Mesenchymal stem cell (in vitro differentiated cells and primary cell): Measurements from ENCODE around the gene MYH11.
A peak's percentile ranks its signal among the peaks of the same experiment; 100 is the strongest.

ENCODE experiments used
- DNase-seq: peaks from one replicate; pipeline ENCODE4 v3.0.0-alpha.2; 2013
- H2AFZ ChIP-seq: one replicate; pipeline ENCODE4 v1.6.1; 2013; ENCODE audit warnings: low read depth, mild to moderate bottlenecking, control low read depth, inconsistent platforms, low read length, moderate library complexity
- H2AK5ac ChIP-seq: 2 replicates; pipeline ENCODE4 v1.6.1; 2013; ENCODE audit warnings: low read length, moderate library complexity, mild to moderate bottlenecking, inconsistent platforms; ENCODE audit not compliant: severe bottlenecking
- H2BK120ac ChIP-seq: one replicate; pipeline ENCODE4 v1.6.1; 2013; ENCODE audit warnings: low read depth, mild to moderate bottlenecking, inconsistent platforms, low read length, moderate library complexity
- H2BK12ac ChIP-seq, 2 experiments: one replicate each; pipeline ENCODE4 v1.6.1; 2013; ENCODE audit warnings: inconsistent platforms in 2 of 2, low read length in 2 of 2, mild to moderate bottlenecking in 2 of 2, moderate library complexity in 2 of 2, control low read depth in 1 of 2
- H2BK15ac ChIP-seq: one replicate; pipeline ENCODE4 v1.6.1; 2013; ENCODE audit warnings: mild to moderate bottlenecking, low read depth, inconsistent platforms; ENCODE audit not compliant: poor library complexity, severe bottlenecking
- H2BK5ac ChIP-seq: 2 replicates; pipeline ENCODE4 v1.6.1; 2013; ENCODE audit warnings: low read depth, mild to moderate bottlenecking, low read length, control low read depth, inconsistent platforms; ENCODE audit not compliant: poor library complexity, severe bottlenecking
- H3K14ac ChIP-seq, 2 experiments: one replicate each; pipeline ENCODE4 v1.6.1; 2013; ENCODE audit warnings: inconsistent platforms in 2 of 2, low read length in 2 of 2, control low read depth in 1 of 2, mild to moderate bottlenecking in 1 of 2, moderate library complexity in 1 of 2
- H3K18ac ChIP-seq, 2 experiments: one replicate each; pipeline ENCODE4 v1.6.1; 2013; ENCODE audit warnings: inconsistent platforms in 2 of 2, low read length in 2 of 2, control low read depth in 1 of 2, low read depth in 1 of 2, mild to moderate bottlenecking in 1 of 2
- H3K23ac ChIP-seq, 2 experiments: one replicate each; pipeline ENCODE4 v1.6.1; 2013; ENCODE audit warnings: inconsistent platforms in 2 of 2, low read length in 2 of 2, mild to moderate bottlenecking in 2 of 2, moderate library complexity in 2 of 2, control low read depth in 1 of 2
- H3K27ac ChIP-seq: 2 replicates; pipeline ENCODE4 v1.5.1; 2013; ENCODE audit warnings: mild to moderate bottlenecking, moderate library complexity, low read length, control low read depth, inconsistent platforms; ENCODE audit not compliant: poor library complexity, severe bottlenecking
- H3K27me3 ChIP-seq, 2 experiments: 2 replicates each; pipeline versions ENCODE4 v1.6.1 to v1.7.0; 2013; ENCODE audit warnings: low read length in 2 of 2, mild to moderate bottlenecking in 2 of 2, moderate library complexity in 2 of 2, control low read depth in 1 of 2, inconsistent platforms in 1 of 2; ENCODE audit not compliant: control insufficient read depth in 1 of 2, insufficient read depth in 1 of 2
- H3K36me3 ChIP-seq, 2 experiments: 2 replicates each; pipeline versions ENCODE4 v1.6.1 to v1.7.0; 2013; ENCODE audit warnings: low read length in 2 of 2, control low read depth in 1 of 2, inconsistent platforms in 1 of 2, low read depth in 1 of 2, mild to moderate bottlenecking in 1 of 2; ENCODE audit not compliant: insufficient read depth in 2 of 2, control insufficient read depth in 1 of 2
- H3K4ac ChIP-seq, 2 experiments: one replicate each; pipeline ENCODE4 v1.6.1; 2013; ENCODE audit warnings: inconsistent platforms in 2 of 2, low read length in 2 of 2, mild to moderate bottlenecking in 2 of 2, moderate library complexity in 2 of 2, control low read depth in 1 of 2, low read depth in 1 of 2
- H3K4me1 ChIP-seq: 2 replicates; pipeline ENCODE4 v1.6.1; 2013; ENCODE audit warnings: low read depth, low read length, control low read depth; ENCODE audit not compliant: control insufficient read depth, insufficient read depth
- H3K4me2 ChIP-seq: 2 replicates; pipeline ENCODE4 v1.6.1; 2013; ENCODE audit warnings: low read length, mild to moderate bottlenecking, inconsistent platforms; ENCODE audit not compliant: poor library complexity, severe bottlenecking
- H3K4me3 ChIP-seq, 2 experiments: 2 replicates each; pipeline versions ENCODE4 v1.5.1 to v1.7.0; 2013; ENCODE audit warnings: low read length in 2 of 2, mild to moderate bottlenecking in 2 of 2, control low read depth in 1 of 2, low read depth in 1 of 2; ENCODE audit not compliant: insufficient read depth in 1 of 2
- H3K79me1 ChIP-seq: replicated peaks from 2 replicates; pipeline ENCODE4 v1.6.1; 2013; ENCODE audit warnings: mild to moderate bottlenecking, control low read depth, low read length, inconsistent platforms; ENCODE audit not compliant: poor library complexity, severe bottlenecking
- H3K9ac ChIP-seq: 2 replicates; pipeline ENCODE4 v1.7.0; 2013; ENCODE audit warnings: mild to moderate bottlenecking, low read length, moderate library complexity
- H3K9me3 ChIP-seq: 2 replicates; pipeline ENCODE4 v1.7.0; 2013; ENCODE audit warnings: mild to moderate bottlenecking, low read length; ENCODE audit not compliant: control insufficient read depth
- H4K8ac ChIP-seq: one replicate; pipeline ENCODE4 v1.6.1; 2013; ENCODE audit warnings: inconsistent platforms, mild to moderate bottlenecking, low read length, moderate library complexity
- H4K91ac ChIP-seq: one replicate; pipeline ENCODE4 v1.6.1; 2013; ENCODE audit warnings: mild to moderate bottlenecking, low read length, inconsistent platforms
- WGBS: methylation state at CpG from one replicate; pipeline ENCODE4 v1.1.7; 2013; ENCODE audit warnings: mixed read lengths; 5-methylcytosine and 5-hydroxymethylcytosine counted together

MYH11 gene

GRCh38 chr16:15737140-15737644, 119.6 kb downstream of the MYH11 start:
- Histone ChIP-seq H3K4me3 (no peak overlapping the region), H3K27ac (no peak overlapping the region), H3K9me3 (peaks cover 7% of the 10 kb centered on the region), H3K14ac (no peak overlapping the region), H2BK15ac (no peak overlapping the region), H3K36me3 (peaks cover 0 to 3% of the 10 kb centered on the region in 2 experiments), H3K4ac (no peak overlapping the region), H2BK12ac (no peak overlapping the region), H3K4me2 (no peak overlapping the region), H3K9ac (no peak overlapping the region), H4K8ac (no peak overlapping the region), H2AFZ (no peak overlapping the region), H3K4me1 (peaks cover 1% of the 10 kb centered on the region), H3K23ac (no peak overlapping the region), H3K18ac (no peak overlapping the region), H2AK5ac (no peak overlapping the region), H4K91ac (no peak overlapping the region), H3K79me1 (no peaks in the 10 kb centered on the region), H3K27me3 (no peaks in the 10 kb centered on the region), H2BK5ac (no peak overlapping the region), H2BK120ac (no peak overlapping the region)
- WGBS = 85% methylated on average over 18 of the region's 18 CpGs
- DNase-seq = no peak

- no peak overlapping the region for H4K91ac ChIP-seq
- no peak overlapping the region for H3K14ac ChIP-seq
- no peak overlapping the region for H3K27ac ChIP-seq
- H3K36me3 ChIP-seq = peaks cover 0 to 3% of the 10 kb centered on the region in 2 experiments
- no peak overlapping the region for H2BK12ac ChIP-seq
- H3K23ac ChIP-seq = no peak overlapping the region
- DNase-seq = no peak
- no peak overlapping the region for H2BK15ac ChIP-seq
- H3K4me2 ChIP-seq = no peak overlapping the region
- H3K79me1 ChIP-seq = no peaks in the 10 kb centered on the region
- 92% methylated on average over 7 of the region's 7 CpGs for WGBS
- no peaks in the 10 kb centered on the region for H3K27me3 ChIP-seq
- H2AFZ ChIP-seq = no peak overlapping the region
- no peak overlapping the region for H2BK5ac ChIP-seq
- no peak overlapping the region for H3K4me3 ChIP-seq
- peaks cover 7% of the 10 kb centered on the region for H3K9me3 ChIP-seq
- no peak overlapping the region for H2BK120ac ChIP-seq
- H3K4me1 ChIP-seq = peaks cover 1% of the 10 kb centered on the region
- no peak overlapping the region for H4K8ac ChIP-seq
- no peak overlapping the region for H3K9ac ChIP-seq
- no peak overlapping the region for H2AK5ac ChIP-seq
- H3K4ac ChIP-seq = no peak overlapping the region
- no peak overlapping the region for H3K18ac ChIP-seq
These were observed 120.3 kb downstream of the MYH11 start for GRCh38 chr16:15736529-15736928.

GRCh38 chr16:15735610-15736009, 121.2 kb downstream of the MYH11 start:
- Histone ChIP-seq H3K79me1 (no peaks in the 10 kb centered on the region), H3K9ac (no peak overlapping the region), H3K27me3 (no peaks in the 10 kb centered on the region), H2BK5ac (no peak overlapping the region), H2BK120ac (no peak overlapping the region), H2AK5ac (no peak overlapping the region), H3K4me1 (peaks cover 1% of the 10 kb centered on the region), H3K14ac (no peak overlapping the region), H2BK15ac (no peak overlapping the region), H3K18ac (no peak overlapping the region), H3K27ac (no peak overlapping the region), H3K4me2 (no peak overlapping the region), H3K23ac (no peak overlapping the region), H3K9me3 (peaks cover under 1% of the 10 kb centered on the region), H2BK12ac (no peak overlapping the region), H4K8ac (no peak overlapping the region), H3K4ac (no peak overlapping the region), H3K4me3 (no peak overlapping the region), H2AFZ (no peak overlapping the region), H4K91ac (no peak overlapping the region), H3K36me3 (peaks cover 0 to 3% of the 10 kb centered on the region in 2 experiments)
- 84% methylated on average over 3 of the region's 3 CpGs for WGBS
- no peak for DNase-seq

- no peak overlapping the region for H2BK5ac ChIP-seq
- no peaks in the 10 kb centered on the region for H3K9me3 ChIP-seq
- no peak overlapping the region for H4K8ac ChIP-seq
- no peak overlapping the region for H3K18ac ChIP-seq
- H3K36me3 ChIP-seq = peaks cover 0 to 3% of the 10 kb centered on the region in 2 experiments
- WGBS = 93% methylated on average over 6 of the region's 6 CpGs
- no peak overlapping the region for H2AFZ ChIP-seq
- peaks cover 3% of the 10 kb centered on the region for H3K4me1 ChIP-seq
- H2BK120ac ChIP-seq = no peak overlapping the region
- H3K14ac ChIP-seq = no peak overlapping the region
- H3K23ac ChIP-seq = no peak overlapping the region
- H2AK5ac ChIP-seq = no peak overlapping the region
- no peak overlapping the region for H3K9ac ChIP-seq
- no peak overlapping the region for H3K4me3 ChIP-seq
- H3K4ac ChIP-seq = no peak overlapping the region
- H2BK15ac ChIP-seq = no peak overlapping the region
- H3K27ac ChIP-seq = no peak overlapping the region
- no peak overlapping the region for H3K4me2 ChIP-seq
- no peak overlapping the region for H2BK12ac ChIP-seq
- H4K91ac ChIP-seq = peak overlapping the region; percentile 61
- H3K79me1 ChIP-seq = no peaks in the 10 kb centered on the region
- H3K27me3 ChIP-seq = no peaks in the 10 kb centered on the region
- no peak for DNase-seq
These were observed 124.4 kb downstream of the MYH11 start for GRCh38 chr16:15732416-15732815.
